HepG2 (cell line): ENCODE measurements around the gene LTB4R2. TPM values are rescaled to one million over a fixed set of nuclear protein-coding genes. Genes with fewer than 3 reads are reported as not detected.

Experiments used
- ARID4A ChIP-seq: sonication (generic); formaldehyde crosslinking; IDR thresholded peaks from 2 replicates; pipeline ENCODE4 v1.5.0; 2020; ENCODE audit warnings: mild to moderate bottlenecking, missing genetic modification reagents, borderline replicate concordance
- CREB1 ChIP-seq, 2 experiments: fragments of 450-650 bp in 1 of 2; IDR thresholded peaks; 2 replicates each; pipeline ENCODE4 v1.6.1; 2016 to 2017; ENCODE audit warnings: control low read depth in 1 of 2, mild to moderate bottlenecking in 1 of 2, missing compliant biosample characterization in 1 of 2, missing genetic modification characterization in 1 of 2
- GPBP1L1 ChIP-seq: sonication (generic); formaldehyde crosslinking; IDR thresholded peaks from 2 replicates; pipeline ENCODE4 v1.5.0; 2020; ENCODE audit warnings: mild to moderate bottlenecking, missing genetic modification reagents
- NPAS2 ChIP-seq: sonication (generic); formaldehyde crosslinking; IDR thresholded peaks from 2 replicates; pipeline ENCODE4 v1.8.0; 2022; ENCODE audit warnings: mild to moderate bottlenecking, missing genetic modification reagents, borderline replicate concordance
- NRL ChIP-seq: sonication (generic); formaldehyde crosslinking; IDR thresholded peaks from 2 replicates; pipeline ENCODE4 v1.5.0; 2020; ENCODE audit warnings: missing genetic modification reagents, mild to moderate bottlenecking, moderate library complexity, borderline replicate concordance
- SMAD3 ChIP-seq: sonication (generic); formaldehyde crosslinking; IDR thresholded peaks from 2 replicates; pipeline ENCODE4 v1.4.0; 2020; ENCODE audit warnings: missing genetic modification reagents
- SMARCC2 ChIP-seq: fragments of 450-650 bp; IDR thresholded peaks from 2 replicates; pipeline ENCODE4 v1.6.1; 2017; ENCODE audit warnings: antibody characterized with exemption, mild to moderate bottlenecking
- SNAPC4 ChIP-seq: sonication (generic); formaldehyde crosslinking; IDR thresholded peaks from 2 replicates; pipeline ENCODE4 v1.4.0; 2020; ENCODE audit warnings: mild to moderate bottlenecking, missing genetic modification reagents
- STAT6 ChIP-seq: sonication (generic); formaldehyde crosslinking; IDR thresholded peaks from 2 replicates; pipeline ENCODE4 v1.4.0; 2020; ENCODE audit warnings: missing genetic modification reagents, mild to moderate bottlenecking, borderline replicate concordance
- ZFP37 ChIP-seq: sonication (generic); formaldehyde crosslinking; IDR thresholded peaks from 2 replicates; pipeline ENCODE4 v1.4.0; 2020; ENCODE audit warnings: missing genetic modification reagents, borderline replicate concordance
- ZSCAN5A ChIP-seq: sonication (generic); formaldehyde crosslinking; IDR thresholded peaks from 2 replicates; pipeline ENCODE4 v1.8.0; 2022; ENCODE audit warnings: mild to moderate bottlenecking, missing genetic modification reagents, borderline replicate concordance
- polyA plus RNA-seq, 8 experiments: library from polyadenylated mRNA; depleted of rRNA in 3 of 8; stranded (reverse) in 7 of 8; unstranded in 1 of 8; fragments of >200 nt; fragmentation: Illumina TruSeq in 4 of 8; extraction: Trizol in 4 of 8; gene quantifications; 2 replicates each; pipeline versions ENCODE4 v1.2.1 to v1.2.3, GENCODE V29; 2011 to 2016; ENCODE audit warnings: low read depth in 4 of 8, missing spikeins in 1 of 8, mixed read lengths in 1 of 8; ENCODE audit not compliant: insufficient read depth in 1 of 8
- total RNA-seq, 5 experiments: library from RNA; depleted of rRNA; stranded (reverse); fragments of >200 nt; fragmentation: Illumina TruSeq; extraction: Trizol; gene quantifications; 2 replicates each; pipeline ENCODE4 v1.2.3, GENCODE V29; 2016; ENCODE audit warnings: low read depth in 1 of 5

The LTB4R2 gene
- total and polyA plus RNA-seq, 2 of the 13 experiments (the other 11 are each of a cell fraction or from before 2014, with no cell fraction given): 3.9 to 6.9 TPM

- TF ChIP-seq ARID4A (CRISPR knock-in tag) (no peak), SMARCC2 (peak; percentile 94), SNAPC4 (CRISPR knock-in tag) (peak; percentile 83; the same call in 1 of the 2 replicates), STAT6 (CRISPR knock-in tag) (peak; percentile 95), ZFP37 (CRISPR knock-in tag) (peak; percentile 54; the same call in 1 of the 2 replicates), ZSCAN5A (CRISPR knock-in tag) (no peak; the same call in 1 of the 2 replicates), SMAD3 (CRISPR knock-in tag) (peak; percentile 98), NRL (CRISPR knock-in tag) (peak; percentile 78; the same call in 1 of the 2 replicates), NPAS2 (no peak), CREB1 (IDR thresholded peaks at IDR 0.05) (peak; percentile 65), CREB1 (CRISPR knock-in tag; IDR thresholded peaks at IDR 0.05) (no peak), GPBP1L1 (CRISPR knock-in tag) (no peak)
These were observed 2.2 kb upstream of the LTB4R2 start, which contains the start of gene CIDEB (continued) for GRCh38 chr14:24307575-24308341.
